Lung (tissue), 12 donors: ENCODE results near the gene INKA1. TPM values are rescaled to one million over a fixed set of nuclear protein-coding genes. Genes with fewer than 3 reads are reported as not detected.

ENCODE experiments used
- ATAC-seq: fragments of 200-7000 bp; cut with Tn5 transposase; one replicate; pipeline ENCODE4 v1.9.1; 2020; ENCODE audit warnings: moderate number of reproducible peaks; ENCODE audit not compliant: insufficient read depth, low FRiP score
- DNase-seq, 3 donors: peaks; one replicate each; pipeline ENCODE4 v3.0.0-alpha.2; 2013 to 2017
- H3K27ac ChIP-seq, 2 donors: one replicate each; pipeline ENCODE4 v1.5.1; 2013; ENCODE audit warnings: mild to moderate bottlenecking in 2 of 2, moderate library complexity in 2 of 2, control low read depth in 1 of 2, inconsistent platforms in 1 of 2, low read depth in 1 of 2, low read length in 1 of 2
- H3K27me3 ChIP-seq, 3 donors: one replicate each; pipeline ENCODE4 v1.5.1; 2013; ENCODE audit warnings: low read length in 2 of 3; ENCODE audit not compliant: control insufficient read depth in 3 of 3, insufficient read depth in 3 of 3
- H3K36me3 ChIP-seq, 4 donors: one replicate each; pipeline ENCODE4 v1.5.1; 2013; ENCODE audit warnings: low read length in 4 of 4, mild to moderate bottlenecking in 1 of 4, moderate library complexity in 1 of 4; ENCODE audit not compliant: control insufficient read depth in 4 of 4, insufficient read depth in 4 of 4
- H3K4me1 ChIP-seq, 5 donors: one replicate each; pipeline ENCODE4 v1.5.1; 2013; ENCODE audit warnings: low read length in 5 of 5, mild to moderate bottlenecking in 2 of 5, moderate library complexity in 1 of 5; ENCODE audit not compliant: control insufficient read depth in 5 of 5, insufficient read depth in 5 of 5
- H3K4me3 ChIP-seq: one replicate; pipeline ENCODE4 v1.5.1; 2013; ENCODE audit warnings: mild to moderate bottlenecking, control low read depth, moderate library complexity
- H3K9ac ChIP-seq, 2 donors: one replicate each; pipeline ENCODE4 v1.5.1; 2013; ENCODE audit warnings: low read length in 2 of 2, control low read depth in 1 of 2; ENCODE audit not compliant: insufficient read depth in 1 of 2
- H3K9me3 ChIP-seq, 4 donors: one replicate each; pipeline ENCODE4 v1.5.1; 2013; ENCODE audit warnings: low read length in 3 of 4, mild to moderate bottlenecking in 1 of 4, moderate library complexity in 1 of 4; ENCODE audit not compliant: control insufficient read depth in 4 of 4, insufficient read depth in 3 of 4
- CTCF ChIP-seq: IDR thresholded peaks from 2 replicates; pipeline ENCODE4 v1.5.1; 2012; ENCODE audit warnings: mild to moderate bottlenecking; ENCODE audit errors: control extremely low read depth, extremely low read depth
- whole genome bisulfite sequencing, 2 donors: extraction: QIAGEN DNeasy Blood & Tissue Kit; methylation state at CpG; one replicate each; pipeline ENCODE4 v1.1.7; 2013; 5-methylcytosine and 5-hydroxymethylcytosine counted together
- polyA plus RNA-seq, 2 donors: library from polyadenylated mRNA; stranded (reverse); fragments of 200-250 nt; gene quantifications; one replicate each; pipeline ENCODE4 v1.2.1, GENCODE V29; 2013
- total RNA-seq, 2 donors: library from RNA; depleted of rRNA in 1 of 2; stranded (reverse); fragments of >200 nt in 1 of 2; gene quantifications; one replicate each; pipeline ENCODE4 v1.2.1, GENCODE V29; 2014 to 2021
- donor health status: control.
- donor health status: control.
- donor health status: Bipolar disorder and iron deficiency.
- donor health status: healthy.
- donor health status: DM: yes; HTN: yes; CAD: no.

The INKA1 gene
- total and polyA plus RNA-seq, 4 donors = 6.1 to 10.8 (median 6.9) TPM

- no peak overlapping the region for H3K27ac ChIP-seq
- H3K4me3 ChIP-seq = no peak overlapping the region
- H3K27me3 ChIP-seq = no peaks in the 10 kb centered on the region
- no peaks in the 10 kb centered on the region for H3K9me3 ChIP-seq
- no peak for DNase-seq
- H3K36me3 ChIP-seq = no peaks in the 10 kb centered on the region
- H3K4me1 ChIP-seq = peaks cover 0 to 7% (median 4%) of the 10 kb centered on the region in 5 donors
- ATAC-seq = no peak
- no peak for TF ChIP-seq CTCF
- WGBS, 2 donors = 92 to 96% methylated on average over 4 of the region's 4 CpGs
- H3K9ac ChIP-seq = no peak overlapping the region
Observed at GRCh38 chr3:49791571-49791970, 11.5 kb upstream of the INKA1 start.

GRCh38 chr3:49792371-49793150 is 10.5 kb upstream of the INKA1 start:
- Histone ChIP-seq H3K27me3 (no peaks in the 10 kb centered on the region), H3K4me1 (no peaks in the 10 kb centered on the region), H3K9ac (no peak overlapping the region), H3K27ac (no peak overlapping the region), H3K9me3 (no peaks in the 10 kb centered on the region), H3K36me3 (no peaks in the 10 kb centered on the region), H3K4me3 (no peak overlapping the region)
- TF ChIP-seq CTCF = no peak
- 93 to 97% methylated on average over 10 of the region's 10 CpGs for WGBS, 2 donors
- DNase-seq (no peak), ATAC-seq (no peak)

- Histone ChIP-seq H3K9me3 (no peaks in the 10 kb centered on the region), H3K9ac (no peak overlapping the region), H3K27me3 (no peaks in the 10 kb centered on the region), H3K4me1 (no peaks in the 10 kb centered on the region), H3K27ac (no peak overlapping the region), H3K4me3 (no peak overlapping the region), H3K36me3 (no peaks in the 10 kb centered on the region)
- ATAC-seq (no peak), DNase-seq (no peak)
- 93 to 95% methylated on average over 13 of the region's 13 CpGs for WGBS, 2 donors
- no peak for TF ChIP-seq CTCF
Observed at GRCh38 chr3:49793486-49794085, 9.5 kb upstream of the INKA1 start.
